Heart left ventricle (tissue), 13 donors: ENCODE data around the gene KCTD2.

Experiments
- CTCF ChIP-seq, 12 donors: fragments of 200-600 bp; sonication (generic) in 4 of 12; IDR thresholded peaks; one replicate each; pipeline versions ENCODE4 v1.5.0 to v1.8.0; 2018 to 2022; ENCODE audit warnings: antibody characterized with exemption in 12 of 12, mild to moderate bottlenecking in 5 of 12
- POLR2A ChIP-seq, 2 donors: fragments of 450-650 bp; IDR thresholded peaks; one replicate each; pipeline ENCODE4 v1.6.1; 2017; ENCODE audit warnings: antibody characterized with exemption in 2 of 2, mild to moderate bottlenecking in 2 of 2, moderate library complexity in 2 of 2
- donor health status: ischemic (EF 13 %, LVEDD 7.1; RV severe dilation, severe dysfunction).
- donor health status: DM: no; HTN: yes; CAD: no.
- donor health status: DM: no; HTN: no; CAD: no.
- donor health status: ischemic (EF 25% LVEDD 6.9; RV normal size, moderate dysfunction).
- donor health status: ischemic (EF 25% LVEDD 5.7; RV mildly dilated, moderate dysfunction).
- donor health status: ischemic (EF 35%, LVEDD 5.7; RV mildly dilated, moderate dysfunction).
- donor health status: nonischemic (EF 11% LVEDD 7.7; RV severe dilation, severe dysfunction).
- donor health status: DM: yes; HTN: yes; CAD: no.
- donor health status: PGD.
- donor health status: ischemic (EF 29% LVEDD 5.4; RV normal size, mild dysfunction).
- donor health status: nonischemic (EF 23%, LVEDD 6.1; RV moderate dilation, normal function).

DNA sequence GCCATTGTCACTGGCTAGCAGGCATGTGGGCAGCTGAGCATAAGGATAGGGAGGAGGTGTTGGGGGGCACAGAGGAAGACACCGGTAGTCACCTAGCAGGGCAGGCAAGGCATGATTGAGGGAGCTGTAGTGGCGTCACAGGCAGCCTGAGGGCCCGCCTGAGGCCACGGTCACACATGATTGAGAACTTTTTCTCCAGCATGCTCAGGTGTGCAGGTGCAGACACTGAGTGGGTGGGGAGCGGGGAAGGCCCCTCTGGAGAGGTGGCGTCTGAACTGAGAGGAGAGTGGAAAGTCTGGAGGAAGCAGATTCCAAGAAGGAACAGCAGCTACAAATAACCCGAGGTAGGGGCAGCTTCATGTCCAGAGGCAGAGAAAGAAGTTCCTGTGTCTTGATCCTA, 51.8 kb downstream of the KCTD2 start:
- TF ChIP-seq CTCF (IDR thresholded peaks at IDR 0.05) (no peak), POLR2A (IDR thresholded peaks at IDR 0.05) (no peak)
